HepG2 (cell line): ENCODE measurements around the gene TIPIN. TPM values are rescaled to one million over a fixed set of nuclear protein-coding genes. Genes with fewer than 3 reads are reported as not detected.

Source experiments
- AGO2 ChIP-seq: fragments of 200-400 bp; formaldehyde crosslinking; optimal IDR thresholded peaks from 2 replicates; pipeline ENCODE3; 2017; ENCODE audit warnings: mild to moderate bottlenecking, low read depth, low read length, moderate library complexity
- ETV5 ChIP-seq: IDR thresholded peaks from 2 replicates; pipeline ENCODE4 v1.6.1; 2018; ENCODE audit warnings: missing biosample characterization, missing genetic modification reagents, inconsistent platforms, borderline replicate concordance
- FOXP1 ChIP-seq, 2 experiments: fragments of 450-650 bp in 1 of 2; IDR thresholded peaks; 2 replicates each; pipeline ENCODE4 v1.6.1; 2017 to 2018; ENCODE audit warnings: antibody characterized with exemption in 1 of 2
- PHF8 ChIP-seq: sonication (generic); formaldehyde crosslinking; IDR thresholded peaks from 2 replicates; pipeline ENCODE4 v1.5.0; 2020; ENCODE audit warnings: missing genetic modification reagents
- POLR2AphosphoS5 ChIP-seq: IDR thresholded peaks from 2 replicates; pipeline ENCODE4 v1.6.1; 2012; ENCODE audit warnings: low read depth, low read length
- PRDM15 ChIP-seq: sonication (generic); formaldehyde crosslinking; IDR thresholded peaks from 2 replicates; pipeline ENCODE4 v1.4.0; 2020; ENCODE audit warnings: missing genetic modification reagents
- SYNCRIP ChIP-seq: fragments of 200-400 bp; formaldehyde crosslinking; IDR thresholded peaks from 2 replicates; pipeline ENCODE4 v1.6.1; 2018; ENCODE audit warnings: mild to moderate bottlenecking, low read depth, low read length; ENCODE audit not compliant: insufficient read depth
- ZNF282 ChIP-seq: fragments of 450-650 bp; IDR thresholded peaks from 2 replicates; pipeline ENCODE4 v1.6.1; 2018; ENCODE audit not compliant: partially characterized antibody
- ZNF562 ChIP-seq: sonication (generic); formaldehyde crosslinking; IDR thresholded peaks from 2 replicates; pipeline ENCODE4 v1.8.0; 2022; ENCODE audit warnings: missing genetic modification reagents, borderline replicate concordance
- ZNF567 ChIP-seq: sonication (generic); formaldehyde crosslinking; IDR thresholded peaks from 2 replicates; pipeline ENCODE4 v1.8.1; 2023; ENCODE audit warnings: mild to moderate bottlenecking, missing genetic modification reagents, borderline replicate concordance
- polyA plus RNA-seq, 8 experiments: library from polyadenylated mRNA; depleted of rRNA in 3 of 8; stranded (reverse) in 7 of 8; unstranded in 1 of 8; fragments of >200 nt; fragmentation: Illumina TruSeq in 4 of 8; extraction: Trizol in 4 of 8; gene quantifications; 2 replicates each; pipeline versions ENCODE4 v1.2.1 to v1.2.3, GENCODE V29; 2011 to 2016; ENCODE audit warnings: low read depth in 4 of 8, missing spikeins in 1 of 8, mixed read lengths in 1 of 8; ENCODE audit not compliant: insufficient read depth in 1 of 8
- total RNA-seq, 5 experiments: library from RNA; depleted of rRNA; stranded (reverse); fragments of >200 nt; fragmentation: Illumina TruSeq; extraction: Trizol; gene quantifications; 2 replicates each; pipeline ENCODE4 v1.2.3, GENCODE V29; 2016; ENCODE audit warnings: low read depth in 1 of 5
- TF ChIP-seq, protein P1 (sequence below): sonication (generic); formaldehyde crosslinking; IDR thresholded peaks from 2 replicates; pipeline ENCODE4 v1.4.0; 2020; ENCODE audit warnings: missing genetic modification reagents, borderline replicate concordance
- TF ChIP-seq, protein P2 (sequence below): sonication (generic); formaldehyde crosslinking; IDR thresholded peaks from 2 replicates; pipeline ENCODE4 v1.4.0; 2020; ENCODE audit warnings: missing genetic modification reagents
- TF ChIP-seq, protein P3 (sequence below): sonication (generic); formaldehyde crosslinking; IDR thresholded peaks from 2 replicates; pipeline ENCODE4 v1.5.1; 2020; ENCODE audit warnings: mild to moderate bottlenecking, missing genetic modification reagents, moderate library complexity
- TF ChIP-seq, protein P4 (sequence below), 2 experiments: sonication (generic) in 1 of 2; formaldehyde crosslinking in 1 of 2; IDR thresholded peaks; 2 replicates each; pipeline versions ENCODE4 v1.4.0 to v1.6.1; 2018 to 2020; ENCODE audit warnings: missing genetic modification reagents in 2 of 2, borderline replicate concordance in 1 of 2, low read depth in 1 of 2, mild to moderate bottlenecking in 1 of 2, missing biosample characterization in 1 of 2

The TIPIN gene
- total and polyA plus RNA-seq, 2 of the 13 experiments (the other 11 are each of a cell fraction or from before 2014, with no cell fraction given): 2.7 to 28.6 TPM

GRCh38 chr15:66293419-66294156 is 62.9 kb downstream of the TIPIN start, which contains the start of gene DIS3L (continued):
- TF ChIP-seq, protein P1, sequence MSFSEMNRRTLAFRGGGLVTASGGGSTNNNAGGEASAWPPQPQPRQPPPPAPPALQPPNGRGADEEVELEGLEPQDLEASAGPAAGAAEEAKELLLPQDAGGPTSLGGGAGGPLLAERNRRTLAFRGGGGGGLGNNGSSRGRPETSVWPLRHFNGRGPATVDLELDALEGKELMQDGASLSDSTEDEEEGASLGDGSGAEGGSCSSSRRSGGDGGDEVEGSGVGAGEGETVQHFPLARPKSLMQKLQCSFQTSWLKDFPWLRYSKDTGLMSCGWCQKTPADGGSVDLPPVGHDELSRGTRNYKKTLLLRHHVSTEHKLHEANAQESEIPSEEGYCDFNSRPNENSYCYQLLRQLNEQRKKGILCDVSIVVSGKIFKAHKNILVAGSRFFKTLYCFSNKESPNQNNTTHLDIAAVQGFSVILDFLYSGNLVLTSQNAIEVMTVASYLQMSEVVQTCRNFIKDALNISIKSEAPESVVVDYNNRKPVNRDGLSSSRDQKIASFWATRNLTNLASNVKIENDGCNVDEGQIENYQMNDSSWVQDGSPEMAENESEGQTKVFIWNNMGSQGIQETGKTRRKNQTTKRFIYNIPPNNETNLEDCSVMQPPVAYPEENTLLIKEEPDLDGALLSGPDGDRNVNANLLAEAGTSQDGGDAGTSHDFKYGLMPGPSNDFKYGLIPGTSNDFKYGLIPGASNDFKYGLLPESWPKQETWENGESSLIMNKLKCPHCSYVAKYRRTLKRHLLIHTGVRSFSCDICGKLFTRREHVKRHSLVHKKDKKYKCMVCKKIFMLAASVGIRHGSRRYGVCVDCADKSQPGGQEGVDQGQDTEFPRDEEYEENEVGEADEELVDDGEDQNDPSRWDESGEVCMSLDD (CRISPR knock-in tag): peak; percentile 47; the same call in 1 of the 2 replicates
- TF ChIP-seq AGO2 (peak; percentile 82), ZNF282 (no peak), ZNF567 (CRISPR knock-in tag) (no peak; the same call in 1 of the 2 replicates), ZNF562 (CRISPR knock-in tag) (no peak), POLR2AphosphoS5 (peak; percentile 54), PRDM15 (CRISPR knock-in tag) (peak; percentile 64; the same call in 1 of the 2 replicates), ETV5 (CRISPR knock-in tag) (0 out of 2 replicates have a peak, but pooled peaks have one; percentile 18), PHF8 (peak; percentile 85), FOXP1 (IDR thresholded peaks at IDR 0.05) (no peak), FOXP1 (CRISPR knock-in tag; IDR thresholded peaks at IDR 0.05) (no peak), SYNCRIP (no peak)
- TF ChIP-seq, protein P2, sequence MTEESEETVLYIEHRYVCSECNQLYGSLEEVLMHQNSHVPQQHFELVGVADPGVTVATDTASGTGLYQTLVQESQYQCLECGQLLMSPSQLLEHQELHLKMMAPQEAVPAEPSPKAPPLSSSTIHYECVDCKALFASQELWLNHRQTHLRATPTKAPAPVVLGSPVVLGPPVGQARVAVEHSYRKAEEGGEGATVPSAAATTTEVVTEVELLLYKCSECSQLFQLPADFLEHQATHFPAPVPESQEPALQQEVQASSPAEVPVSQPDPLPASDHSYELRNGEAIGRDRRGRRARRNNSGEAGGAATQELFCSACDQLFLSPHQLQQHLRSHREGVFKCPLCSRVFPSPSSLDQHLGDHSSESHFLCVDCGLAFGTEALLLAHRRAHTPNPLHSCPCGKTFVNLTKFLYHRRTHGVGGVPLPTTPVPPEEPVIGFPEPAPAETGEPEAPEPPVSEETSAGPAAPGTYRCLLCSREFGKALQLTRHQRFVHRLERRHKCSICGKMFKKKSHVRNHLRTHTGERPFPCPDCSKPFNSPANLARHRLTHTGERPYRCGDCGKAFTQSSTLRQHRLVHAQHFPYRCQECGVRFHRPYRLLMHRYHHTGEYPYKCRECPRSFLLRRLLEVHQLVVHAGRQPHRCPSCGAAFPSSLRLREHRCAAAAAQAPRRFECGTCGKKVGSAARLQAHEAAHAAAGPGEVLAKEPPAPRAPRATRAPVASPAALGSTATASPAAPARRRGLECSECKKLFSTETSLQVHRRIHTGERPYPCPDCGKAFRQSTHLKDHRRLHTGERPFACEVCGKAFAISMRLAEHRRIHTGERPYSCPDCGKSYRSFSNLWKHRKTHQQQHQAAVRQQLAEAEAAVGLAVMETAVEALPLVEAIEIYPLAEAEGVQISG (CRISPR knock-in tag): peak; percentile 61
- TF ChIP-seq, protein P3, sequence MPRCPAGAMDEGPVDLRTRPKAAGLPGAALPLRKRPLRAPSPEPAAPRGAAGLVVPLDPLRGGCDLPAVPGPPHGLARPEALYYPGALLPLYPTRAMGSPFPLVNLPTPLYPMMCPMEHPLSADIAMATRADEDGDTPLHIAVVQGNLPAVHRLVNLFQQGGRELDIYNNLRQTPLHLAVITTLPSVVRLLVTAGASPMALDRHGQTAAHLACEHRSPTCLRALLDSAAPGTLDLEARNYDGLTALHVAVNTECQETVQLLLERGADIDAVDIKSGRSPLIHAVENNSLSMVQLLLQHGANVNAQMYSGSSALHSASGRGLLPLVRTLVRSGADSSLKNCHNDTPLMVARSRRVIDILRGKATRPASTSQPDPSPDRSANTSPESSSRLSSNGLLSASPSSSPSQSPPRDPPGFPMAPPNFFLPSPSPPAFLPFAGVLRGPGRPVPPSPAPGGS (CRISPR knock-in tag): peak; percentile 54; the same call in 1 of the 2 replicates
- TF ChIP-seq, protein P4, sequence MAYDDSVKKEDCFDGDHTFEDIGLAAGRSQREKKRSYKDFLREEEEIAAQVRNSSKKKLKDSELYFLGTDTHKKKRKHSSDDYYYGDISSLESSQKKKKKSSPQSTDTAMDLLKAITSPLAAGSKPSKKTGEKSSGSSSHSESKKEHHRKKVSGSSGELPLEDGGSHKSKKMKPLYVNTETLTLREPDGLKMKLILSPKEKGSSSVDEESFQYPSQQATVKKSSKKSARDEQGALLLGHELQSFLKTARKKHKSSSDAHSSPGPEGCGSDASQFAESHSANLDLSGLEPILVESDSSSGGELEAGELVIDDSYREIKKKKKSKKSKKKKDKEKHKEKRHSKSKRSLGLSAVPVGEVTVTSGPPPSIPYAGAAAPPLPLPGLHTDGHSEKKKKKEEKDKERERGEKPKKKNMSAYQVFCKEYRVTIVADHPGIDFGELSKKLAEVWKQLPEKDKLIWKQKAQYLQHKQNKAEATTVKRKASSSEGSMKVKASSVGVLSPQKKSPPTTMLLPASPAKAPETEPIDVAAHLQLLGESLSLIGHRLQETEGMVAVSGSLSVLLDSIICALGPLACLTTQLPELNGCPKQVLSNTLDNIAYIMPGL (CRISPR knock-in tag; IDR thresholded peaks at IDR 0.05; ENCODE audit: borderline replicate concordance in 1 of 2, low read depth in 1 of 2): peak in 1 of 2 experiments; percentile 56; a peak in 1 of 4 replicates
